ENCODE data around the gene IMP4. TPM values are rescaled to one million over a fixed set of nuclear protein-coding genes. Genes with fewer than 3 reads are reported as not detected.

The IMP4 gene
- total and polyA plus RNA-seq, 2 of the 13 experiments (the other 11 are each of a cell fraction or from before 2014, with no cell fraction given): 142 to 158 TPM

GRCh38 chr2:130339885-130340745 lies 2.6 kb upstream of the IMP4 start:
- Histone ChIP-seq H3K9ac (ENCODE audit: insufficient read depth, low read depth, low read length) (no peak overlapping the region), H4K20me1 (ENCODE audit: insufficient read depth, low read length) (no peaks in the 10 kb centered on the region; the same call in 1 of the 2 replicates), H3K9me3 (ENCODE audit: low read length) (no peaks in the 10 kb centered on the region), H3K4me3 (replicated peaks in 1 of 3; ENCODE audit: insufficient read depth in 1 of 3, low read depth in 2 of 3, low read length in 3 of 3) (no peak overlapping the region), H3K27me3 (ENCODE audit: control insufficient read depth in 1 of 2, insufficient read depth in 2 of 2, low read length in 2 of 2) (peaks cover 0 to 6% of the 10 kb centered on the region in 2 experiments; a peak in 2 of 5 replicates), H3K27ac (ENCODE audit: extremely low read length, insufficient read depth, low read length) (no peak overlapping the region), H3K79me2 (ENCODE audit: insufficient read depth, low read length) (peaks cover 23% of the 10 kb centered on the region), H3K36me3 (replicated peaks in 1 of 2; ENCODE audit: control insufficient read depth in 1 of 2, insufficient read depth in 2 of 2, low read length in 2 of 2) (peaks cover 8 to 15% of the 10 kb centered on the region in 2 experiments), H3K4me2 (ENCODE audit: low read depth, low read length) (no peak overlapping the region), H2AFZ (ENCODE audit: low read length) (no peak overlapping the region), H3K4me1 (ENCODE audit: insufficient read depth, low read length) (peaks cover 49% of the 10 kb centered on the region)
- intact Hi-C loops (cut with micrococcal nuclease; ENCODE audit: unreplicated experiment) (loop anchor here (5.0 kb wide), 1 partner anchor 752 kb away; the partner anchor contains the start of gene FAM168B), in situ Hi-C loops (cut with HindIII; ENCODE audit: extremely low pct_ligation_motif_present, low pct_unique_long_range_greater_than_20kb) (loop anchor here (10.0 kb wide), 2 partner anchors 185 to 405 kb away; no protein-coding TSS in a partner anchor)
- DNase-seq (ENCODE audit: low spot score): no peak
- WGBS (ENCODE audit: low lambda C conversion rate): 95% methylated on average over 10 of the region's 10 CpGs
- TF ChIP-seq THAP11 (CRISPR knock-in tag; IDR thresholded peaks at IDR 0.05): no peak
- TF ChIP-seq MAFK (conservative IDR thresholded peaks at IDR 0.05 in 1 of 2, IDR thresholded peaks at IDR 0.05 in 1 of 2; ENCODE audit: low read length in 2 of 2): 0 out of 4 replicates have a peak, but pooled peaks of 1 of the 2 experiments have one; percentile 19
- ChIA-PET POLR2A (interaction anchor here (3.4 to 4.6 kb wide), 2 partner anchors 12 to 14 kb away, joined by 11 to 120 read pairs; partner anchors contain the start of gene PTPN18), CTCF (ENCODE audit: low intra/inter-chr PET ratio, low total read pairs) (no interaction called here)
- ATAC-seq: no peak
- no TSS peak for BruUV-seq (replicated peaks)
- FAIRE-seq: no peak

GRCh38 chr2:130341562-130342019 lies 1.1 kb upstream of the IMP4 start:
- Histone ChIP-seq H3K27ac (ENCODE audit: extremely low read length, insufficient read depth, low read length) (peak overlapping the region; percentile 80), H3K27me3 (ENCODE audit: control insufficient read depth in 1 of 2, insufficient read depth in 2 of 2, low read length in 2 of 2) (peaks cover 0 to 4% of the 10 kb centered on the region in 2 experiments; a peak in 1 of 5 replicates), H2AFZ (ENCODE audit: low read length) (peak overlapping the region; percentile 93), H3K36me3 (replicated peaks in 1 of 2; ENCODE audit: control insufficient read depth in 1 of 2, insufficient read depth in 2 of 2, low read length in 2 of 2) (peaks cover 21 to 30% of the 10 kb centered on the region in 2 experiments), H4K20me1 (ENCODE audit: insufficient read depth, low read length) (no peaks in the 10 kb centered on the region; the same call in 1 of the 2 replicates), H3K79me2 (ENCODE audit: insufficient read depth, low read length) (peaks cover 23% of the 10 kb centered on the region), H3K9ac (ENCODE audit: insufficient read depth, low read depth, low read length) (peak overlapping the region; percentile 83), H3K4me2 (ENCODE audit: low read depth, low read length) (peak overlapping the region; percentile 89), H3K4me3 (replicated peaks in 1 of 3; ENCODE audit: insufficient read depth in 1 of 3, low read depth in 2 of 3, low read length in 3 of 3) (peak overlapping the region; percentile 78 to 99 (median 94)), H3K4me1 (ENCODE audit: insufficient read depth, low read length) (peaks cover 36% of the 10 kb centered on the region), H3K9me3 (ENCODE audit: low read length) (no peaks in the 10 kb centered on the region)
- BruUV-seq (replicated peaks): no TSS peak
- DNase-seq (ENCODE audit: low spot score): no peak
- ChIA-PET CTCF (ENCODE audit: low intra/inter-chr PET ratio, low total read pairs) (no interaction called here), POLR2A (interaction anchor here (0.6 to 4.6 kb wide), 7 partner anchors 8 to 1147 kb away, joined by 3 to 120 read pairs (median 13); partner anchors contain the start of genes MZT2B, PTPN18 and SMPD4)
- intact Hi-C loops (cut with micrococcal nuclease; ENCODE audit: unreplicated experiment) (loop anchor here (1.0 to 5.0 kb wide), 2 partner anchors 14 to 751 kb away; partner anchors contain the start of gene FAM168B), in situ Hi-C loops (cut with HindIII; ENCODE audit: extremely low pct_ligation_motif_present, low pct_unique_long_range_greater_than_20kb) (no loop called here)
- peak; percentile 1; the same call in 2 of the 3 replicates for ATAC-seq
- 3% methylated on average over 12 of the region's 24 CpGs for WGBS (ENCODE audit: low lambda C conversion rate)
- no peak for FAIRE-seq
- TF ChIP-seq ZFP37 (CRISPR knock-in tag; IDR thresholded peaks at IDR 0.05; ENCODE audit: borderline replicate concordance): 0 out of 2 replicates have a peak, but pooled peaks have one; percentile 50
- no peak for TF ChIP-seq ELF4 (CRISPR knock-in tag; IDR thresholded peaks at IDR 0.05; ENCODE audit: borderline replicate concordance)
- TF ChIP-seq RNF219 (CRISPR knock-in tag; IDR thresholded peaks at IDR 0.05): no peak
- peak; percentile 34; the same call in 1 of the 2 replicates for TF ChIP-seq ZIK1 (CRISPR knock-in tag; IDR thresholded peaks at IDR 0.05; ENCODE audit: borderline replicate concordance, low read depth)
- 0 out of 2 replicates have a peak, but pooled peaks have one; percentile 5 for TF ChIP-seq AFF4 (CRISPR knock-in tag; IDR thresholded peaks at IDR 0.05)
- TF ChIP-seq ZNF225 (CRISPR knock-in tag; IDR thresholded peaks at IDR 0.05): no peak
